GM18858 (cell line): Measurements from ENCODE around the gene UNC93A.
"Not testable (repeated sequence)": the region's sequence is repeated elsewhere in the genome, so short reads cannot be mapped to it uniquely, and the experiment has no call there.

Experiments used
- ATAC-seq: cut with Tn5 transposase; IDR thresholded peaks from one replicate; pipeline ENCODE4 v1.9.1; 2021; ENCODE audit not compliant: unreplicated experiment

UNC93A gene

GRCh38 chr6:167290786-167291622 is at the start of gene UNC93A:
Gene UNC93A, plus strand, starts transcription at chr6:167291315. Its CDS starts 175 bp downstream, at chr6:167291490.
- no peak for ATAC-seq

DNA sequence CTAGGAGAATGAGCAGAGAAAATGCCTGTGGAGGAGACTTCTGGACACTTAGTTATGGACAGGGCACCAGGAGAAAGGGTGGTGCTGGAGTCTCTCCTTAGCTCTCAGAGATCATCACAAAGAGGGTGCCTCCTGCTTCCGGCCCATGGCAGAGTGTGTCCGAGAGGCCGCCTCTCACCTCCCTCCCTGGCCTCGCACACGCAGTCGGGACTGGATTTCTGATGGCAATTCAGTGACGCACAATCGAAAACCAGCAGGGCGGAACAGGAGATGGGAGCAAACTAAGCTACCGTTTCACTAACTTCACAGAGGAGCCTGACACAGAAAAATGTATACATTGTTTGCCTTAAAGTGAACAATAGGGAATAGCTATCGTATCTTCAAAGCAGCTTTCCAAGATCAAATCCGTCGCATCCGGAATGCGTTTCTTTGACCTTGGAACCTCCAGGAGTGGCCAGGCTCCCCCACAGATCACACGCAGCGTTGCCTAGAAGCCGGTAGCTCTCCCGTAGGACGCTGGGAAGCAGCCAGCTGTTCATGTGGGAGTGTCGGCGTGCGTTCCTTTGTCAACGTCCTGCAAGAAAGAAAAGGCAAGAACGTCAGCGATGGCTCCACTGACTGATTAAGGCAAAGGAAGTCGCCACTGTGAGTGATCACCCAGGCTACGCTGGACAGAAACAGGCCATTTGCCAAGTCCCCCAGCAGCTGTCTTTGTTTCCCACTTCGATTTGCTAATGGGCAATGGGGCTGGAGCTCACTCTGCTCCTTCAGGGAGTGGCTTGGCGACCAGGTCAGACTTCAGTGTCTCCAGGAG is 49.6 kb upstream of the UNC93A start:
- not testable (repeated sequence) for ATAC-seq

- not testable (repeated sequence) for ATAC-seq
Measured at GRCh38 chr6:167242135-167242506, 49.0 kb upstream of the UNC93A start.

DNA sequence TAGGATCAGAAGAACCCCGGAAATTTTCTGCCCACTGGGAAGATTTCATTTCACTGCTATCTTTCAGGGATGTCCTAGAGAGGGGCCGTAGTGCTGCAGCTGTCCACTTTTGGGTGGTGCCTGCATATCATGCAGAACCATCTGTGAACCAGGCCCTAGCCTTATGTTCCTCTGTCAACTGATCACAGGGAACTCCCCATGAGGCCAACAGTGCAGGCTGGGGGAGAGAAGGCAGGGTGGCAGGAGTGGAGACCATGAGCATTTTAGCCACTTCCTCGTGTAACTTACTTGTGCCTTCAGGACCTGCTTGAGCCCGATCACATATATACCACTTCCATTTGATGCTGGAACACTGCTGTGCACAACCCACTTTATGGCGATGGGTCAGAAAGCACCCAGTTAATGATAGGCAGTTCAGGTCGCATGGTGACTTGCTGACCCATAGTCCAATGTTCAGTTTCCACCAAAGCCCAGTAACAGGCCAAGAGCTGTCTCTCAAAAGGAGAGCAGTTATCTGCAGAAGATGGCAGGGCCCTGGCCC is 48.5 kb upstream of the UNC93A start:
- ATAC-seq: not testable (repeated sequence)

DNA sequence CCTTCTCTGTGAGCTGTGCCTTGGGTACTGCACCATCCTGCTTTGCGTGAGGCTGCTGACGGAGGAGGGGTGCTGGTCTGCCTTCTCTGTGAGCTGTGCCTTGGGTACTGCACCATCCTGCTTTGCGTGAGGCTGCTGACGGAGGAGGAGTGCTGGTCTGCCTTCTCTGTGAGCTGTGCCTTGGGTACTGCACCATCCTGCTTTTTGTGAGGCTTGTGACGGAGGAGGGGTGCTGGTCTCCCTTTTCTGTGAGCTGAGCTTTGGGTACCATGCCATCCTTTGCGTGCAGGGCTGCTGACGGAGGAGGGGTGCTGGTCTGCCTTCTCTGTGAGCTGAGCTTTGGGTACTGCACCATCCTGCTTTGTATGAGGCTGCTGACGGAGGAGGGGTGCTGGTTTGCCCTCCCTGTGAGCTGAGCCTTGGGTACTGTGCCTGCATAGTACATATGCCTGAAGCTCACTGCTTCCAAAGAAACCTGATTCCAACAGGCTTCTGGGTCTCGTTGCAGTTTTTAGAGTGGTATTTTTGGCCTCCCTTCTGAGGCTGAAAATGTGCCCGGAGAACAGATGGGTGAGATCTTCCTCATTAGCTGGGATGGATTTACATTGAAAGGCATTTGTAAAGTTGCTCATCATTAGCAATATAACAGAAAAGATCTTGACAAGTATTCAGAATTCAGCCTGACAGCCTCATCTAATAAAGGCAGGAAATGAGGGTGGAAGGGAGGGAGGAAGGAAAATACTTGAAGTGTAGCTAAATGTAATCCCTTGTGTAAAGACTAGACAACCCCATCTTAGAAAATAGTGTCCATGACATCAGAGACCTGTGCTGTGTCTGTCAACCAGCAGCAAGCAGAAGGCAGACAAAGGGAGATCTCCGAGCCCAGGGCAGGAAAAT is 46.8 kb upstream of the UNC93A start:
- no peak for ATAC-seq

DNA sequence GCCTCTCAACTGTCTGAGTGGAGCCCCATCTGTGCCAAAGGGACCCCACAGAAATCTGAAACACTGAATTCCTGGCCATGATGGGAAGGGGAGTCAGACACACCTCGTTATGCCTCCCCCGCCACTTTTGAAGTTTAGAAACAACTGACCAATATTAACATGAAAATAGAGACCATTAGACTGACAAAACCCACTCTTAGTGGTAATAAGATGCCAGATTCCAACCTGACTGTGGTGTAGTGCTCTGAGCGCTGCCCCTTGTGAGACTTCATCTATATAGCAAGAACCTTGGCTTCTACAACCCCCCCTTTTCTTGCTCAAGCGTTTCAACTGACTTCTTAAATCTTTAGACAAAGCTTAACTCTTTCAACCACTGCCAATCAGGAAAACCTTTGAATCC is 46.1 kb upstream of the UNC93A start:
- ATAC-seq: no peak

- no peak for ATAC-seq
Measured at GRCh38 chr6:167245591-167245990, 45.5 kb upstream of the UNC93A start.

DNA sequence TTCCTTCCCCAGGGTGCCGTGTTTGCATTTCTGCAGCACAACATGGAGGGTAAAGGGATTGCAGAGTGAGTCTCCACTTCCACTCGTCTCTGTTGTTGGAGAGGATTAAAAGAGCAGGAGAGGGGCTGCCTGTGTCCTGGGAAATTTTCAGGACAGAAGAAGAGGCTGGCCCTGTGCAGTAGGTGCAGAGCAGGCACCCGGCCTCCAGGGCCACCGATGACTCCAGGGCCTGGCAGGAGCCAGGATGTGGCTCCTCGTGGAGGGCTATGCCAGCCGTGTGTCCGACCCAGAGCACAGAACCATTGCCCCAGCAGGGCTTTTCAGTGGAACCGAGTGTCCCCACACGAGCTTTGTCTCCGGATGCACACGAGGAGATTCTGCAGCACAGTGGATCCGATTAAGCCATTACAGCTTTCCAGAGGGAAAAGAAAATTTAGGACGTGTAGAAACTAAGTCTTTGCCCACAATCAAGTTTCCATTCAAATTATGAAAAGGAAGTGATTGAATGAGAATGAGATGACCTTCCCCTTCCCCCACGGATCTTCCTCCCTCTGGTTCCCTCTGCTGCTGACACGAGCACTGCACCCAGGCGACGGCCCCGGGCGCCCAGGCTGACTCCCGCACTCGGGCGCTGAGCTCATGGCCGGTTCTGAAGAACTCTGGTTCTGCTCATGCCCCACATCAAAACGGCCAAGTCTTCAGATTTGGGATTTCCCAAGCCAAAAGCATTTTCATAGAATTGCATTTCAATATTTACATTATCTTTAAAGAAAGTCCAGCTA is 43.1 kb upstream of the UNC93A start:
- no peak for ATAC-seq

DNA sequence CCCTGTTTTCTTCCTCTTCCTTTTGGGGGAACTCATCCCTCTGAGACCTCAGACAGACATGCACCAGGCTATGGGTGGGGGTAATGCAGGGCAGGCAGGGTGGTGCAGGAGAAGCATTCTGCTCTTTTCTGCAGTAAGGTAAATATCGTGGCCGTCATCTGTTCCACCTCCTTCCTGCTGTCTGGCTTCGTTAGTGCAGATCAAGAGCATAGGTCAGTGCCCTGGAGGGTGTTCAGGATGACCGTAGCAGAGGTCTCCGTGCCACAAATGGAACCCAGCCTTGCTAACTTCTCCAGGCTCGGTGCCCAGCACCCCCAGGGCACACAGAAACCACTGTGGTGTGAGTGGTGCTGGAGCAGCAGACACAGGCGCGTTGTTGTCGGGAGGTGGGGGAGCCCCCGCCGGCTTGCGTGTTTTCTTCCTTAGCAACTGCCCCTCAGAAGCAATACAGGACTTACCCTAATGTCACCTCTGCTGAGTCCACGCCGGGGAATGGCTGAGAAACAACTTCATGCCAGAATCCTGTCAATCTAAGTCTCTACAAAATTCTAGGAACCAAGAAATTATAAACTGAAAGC is 42.1 kb upstream of the UNC93A start:
- ATAC-seq: not testable (repeated sequence)

GRCh38 chr6:167252271-167252670 is 38.8 kb upstream of the UNC93A start:
- no peak for ATAC-seq

GRCh38 chr6:167255918-167256553 is 35.1 kb upstream of the UNC93A start:
- no peak for ATAC-seq

DNA sequence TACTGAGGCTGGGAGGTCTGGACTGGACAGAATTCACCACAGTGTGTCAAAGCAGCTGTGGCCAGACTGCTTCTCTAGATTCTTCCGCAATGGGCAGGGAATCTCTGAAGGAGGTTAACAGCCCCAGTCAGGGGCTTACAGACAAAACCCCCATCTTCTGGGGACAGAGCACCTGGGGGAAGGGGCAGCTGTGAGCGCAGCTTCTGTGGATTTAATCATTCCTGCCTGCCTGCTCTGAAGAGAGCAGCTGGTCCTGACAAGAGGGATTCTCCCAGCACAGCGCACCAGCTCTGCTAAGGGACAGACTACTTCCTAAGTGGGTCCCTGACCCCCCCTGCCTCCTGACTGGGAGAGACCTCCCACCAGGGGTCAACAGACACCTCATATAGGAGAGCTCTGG is 32.5 kb upstream of the UNC93A start:
- ATAC-seq: no peak

GRCh38 chr6:167266057-167266829 is 24.9 kb upstream of the UNC93A start:
- ATAC-seq: not testable (repeated sequence)

GRCh38 chr6:167266830-167267555 is 24.1 kb upstream of the UNC93A start:
- ATAC-seq: no peak

GRCh38 chr6:167267556-167267898 is 23.6 kb upstream of the UNC93A start:
- ATAC-seq: not testable (repeated sequence)

- ATAC-seq: no peak
Measured at GRCh38 chr6:167267921-167268401, 23.2 kb upstream of the UNC93A start.

GRCh38 chr6:167268683-167269280 is 22.3 kb upstream of the UNC93A start:
- no peak for ATAC-seq
